ENCODE data around the gene MAGOH. TPM values are rescaled to one million over a fixed set of nuclear protein-coding genes. Genes with fewer than 3 reads are reported as not detected.
"Not testable (repeated sequence)": the region's sequence is repeated elsewhere in the genome, so short reads cannot be mapped to it uniquely, and the experiment has no call there.

Gene MAGOH
- polyA plus RNA-seq = 10 to 100 TPM; 27.9 to 72.1 (median 59.8) TPM

DNA sequence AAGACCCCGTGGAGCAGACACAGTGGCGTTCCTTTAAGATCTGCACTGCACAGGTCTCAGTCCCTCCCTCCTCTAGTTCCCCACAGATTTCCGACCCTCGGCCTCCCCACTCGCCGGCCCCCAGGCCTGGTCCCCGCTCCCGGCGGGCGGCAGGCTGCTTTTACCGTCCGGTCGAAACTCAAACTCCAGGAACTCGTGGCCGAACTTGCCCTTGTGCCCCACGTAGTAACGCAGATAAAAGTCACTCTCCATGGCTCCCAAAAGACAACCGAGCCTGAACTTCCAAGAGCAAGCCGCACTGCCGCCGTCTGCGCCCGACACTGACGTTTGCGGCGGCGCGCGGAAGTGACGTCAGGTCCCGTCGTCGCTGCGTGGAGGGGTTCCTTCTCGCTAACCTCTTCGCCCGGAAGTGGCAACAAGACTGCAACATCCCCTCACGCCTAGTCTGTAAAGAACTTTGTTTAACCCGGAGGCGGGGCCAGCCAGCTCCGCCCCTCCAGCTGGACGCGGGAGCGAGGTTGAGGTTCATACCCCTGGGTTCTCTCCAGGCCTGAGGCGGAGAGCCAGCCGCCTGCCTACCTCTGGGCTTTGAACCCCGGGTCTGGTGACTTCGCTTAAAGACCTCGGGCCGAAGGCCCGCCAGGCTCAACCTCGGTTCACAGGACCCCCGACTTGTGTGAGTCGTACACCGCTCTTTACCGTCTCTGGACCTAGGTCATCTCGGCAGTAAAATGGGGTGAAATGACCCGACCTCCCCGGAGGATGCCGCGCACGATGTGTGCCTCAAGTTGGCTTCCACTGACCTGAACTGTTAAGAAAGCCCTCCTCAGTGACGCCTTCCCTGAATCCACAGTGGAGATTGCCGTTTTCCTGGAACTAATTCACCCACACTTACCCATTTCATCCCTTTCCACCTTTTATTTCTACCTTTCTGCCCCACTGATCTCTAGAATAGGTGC is at the start of gene MAGOH:
Gene MAGOH (minus strand): TSS at position 322 of the 959 bp plus-strand sequence. CDS start 70 bp downstream, at position 252.
- 4 to 8% (median 4%) methylated on average over 64 of the region's 64 CpGs for WGBS, 3 donors

DNA sequence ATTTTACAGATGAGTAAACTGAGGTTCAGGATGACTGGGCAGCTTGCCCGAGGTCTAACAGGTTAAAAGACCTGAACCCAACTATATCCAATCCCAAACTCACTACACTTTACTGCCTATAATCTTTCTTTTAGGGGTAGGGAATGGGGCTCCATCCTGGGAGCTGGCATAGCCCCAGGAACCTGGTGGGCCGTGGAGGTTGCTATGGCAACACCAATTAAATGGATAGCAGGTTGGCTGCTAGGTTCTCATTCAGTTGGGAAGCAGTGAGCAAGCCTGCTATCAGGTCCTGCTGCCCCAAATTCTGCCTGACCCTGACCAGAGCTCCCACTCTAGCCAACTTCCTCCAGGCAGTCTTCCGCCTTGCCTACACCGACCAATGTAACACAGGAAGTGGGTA is 48.6 kb upstream of the MAGOH start:
- 63 to 83% (median 70%) methylated on average over 4 of the region's 4 CpGs for WGBS, 3 donors
- no peak overlapping the region for H3K27ac ChIP-seq (ENCODE audit: low read depth, low read length)

More for the DNA sequence above, at the start of gene MAGOH:
- no peak within 1 kb of the TSS for H3K27ac ChIP-seq (ENCODE audit: low read depth, low read length)

GRCh38 chr1:53285969-53286760 is 47.8 kb upstream of the MAGOH start:
- WGBS, 3 donors = 74 to 75% (median 74%) methylated on average over 8 of the region's 8 CpGs
- no peak overlapping the region for H3K27ac ChIP-seq (ENCODE audit: low read depth, low read length)

DNA sequence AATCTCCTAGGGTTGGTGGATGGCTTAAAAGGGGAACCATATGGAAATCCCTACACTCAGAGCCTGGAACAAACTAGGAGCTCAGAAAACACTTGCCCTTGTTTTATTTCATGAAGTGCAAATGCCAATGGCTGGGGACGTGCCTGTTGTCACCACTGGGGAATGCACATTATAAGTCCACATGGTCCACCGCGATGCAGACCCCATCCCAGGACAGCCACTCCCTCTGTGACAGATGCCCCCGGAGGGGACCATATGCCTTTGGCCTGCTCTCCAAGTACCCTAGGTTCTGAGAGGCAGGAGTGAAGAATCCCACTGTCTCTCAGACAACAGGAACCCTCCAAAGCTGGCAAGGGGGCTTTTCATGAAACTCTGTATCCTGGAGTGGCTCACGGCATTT is 47.2 kb upstream of the MAGOH start:
- WGBS, 3 donors = 73 to 91% (median 81%) methylated on average over 5 of the region's 5 CpGs
- H3K27ac ChIP-seq (ENCODE audit: low read depth, low read length) = no peak overlapping the region

DNA sequence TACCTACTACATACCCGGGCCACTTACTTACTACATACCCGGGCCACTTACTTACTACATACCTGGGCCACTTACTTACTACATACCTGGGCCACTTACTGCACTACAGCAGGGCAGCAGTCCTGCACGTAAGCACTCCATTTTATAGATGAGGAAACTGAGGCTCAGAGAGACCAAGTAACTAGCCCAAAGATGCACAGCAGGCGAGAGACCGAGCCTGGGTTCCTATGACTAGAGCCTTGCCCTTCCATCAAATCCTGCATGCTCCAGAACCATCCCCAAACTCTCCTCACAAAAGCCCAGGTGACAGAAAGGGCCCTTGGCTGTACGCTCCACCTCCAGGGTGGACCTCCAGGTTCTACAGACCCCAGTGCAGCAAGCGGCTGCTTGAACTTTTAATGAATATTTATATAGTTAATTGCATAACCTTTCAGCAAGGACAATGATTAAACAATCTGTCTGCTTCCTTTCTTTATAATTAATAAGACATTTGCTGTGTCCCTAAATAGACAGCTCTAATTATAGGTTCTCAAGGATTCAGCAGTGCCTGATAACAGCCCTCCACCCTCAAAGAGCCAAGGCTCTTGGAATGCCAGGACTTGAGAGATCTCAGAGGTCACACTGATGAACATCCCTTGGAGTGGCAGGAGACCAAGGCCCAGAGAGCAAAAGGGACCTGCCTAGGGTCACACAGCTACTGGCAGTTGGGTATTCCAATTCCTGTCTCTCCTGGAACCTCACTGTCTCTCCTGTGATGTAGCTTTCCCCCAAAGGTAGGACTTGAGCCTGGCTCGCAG is 46.1 kb upstream of the MAGOH start:
- WGBS, 3 donors = 94 to 98% (median 96%) methylated on average over 8 of the region's 8 CpGs
- H3K27ac ChIP-seq (ENCODE audit: low read depth, low read length) = no peak overlapping the region

- 84 to 96% (median 90%) methylated on average over 12 of the region's 12 CpGs for WGBS, 3 donors
- H3K27ac ChIP-seq (ENCODE audit: low read depth, low read length) = not testable (repeated sequence)
Observed at GRCh38 chr1:53283156-53283555, 44.8 kb upstream of the MAGOH start.

DNA sequence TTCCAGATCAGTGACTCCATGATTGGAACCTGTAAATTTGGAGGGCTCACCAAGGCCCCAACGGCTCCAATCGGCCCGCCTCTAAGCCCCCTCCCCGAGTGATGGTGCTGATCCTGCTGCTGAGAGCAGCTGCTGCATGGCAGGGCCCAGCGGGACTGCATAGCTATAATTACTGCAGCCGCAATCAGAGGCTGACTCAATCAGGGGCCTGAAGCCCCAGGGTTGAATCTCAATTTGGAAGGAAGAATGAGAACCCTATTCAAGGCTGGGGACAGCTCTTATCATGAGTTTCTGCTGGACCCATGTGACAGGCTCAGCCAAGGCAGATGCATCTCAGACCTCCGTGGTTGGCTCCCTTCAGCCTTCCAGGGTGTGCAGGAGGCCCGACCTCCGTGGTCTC is 42.8 kb upstream of the MAGOH start:
- H3K27ac ChIP-seq (ENCODE audit: low read depth, low read length) = no peak overlapping the region
- WGBS, 3 donors = 86 to 90% (median 87%) methylated on average over 9 of the region's 9 CpGs

DNA sequence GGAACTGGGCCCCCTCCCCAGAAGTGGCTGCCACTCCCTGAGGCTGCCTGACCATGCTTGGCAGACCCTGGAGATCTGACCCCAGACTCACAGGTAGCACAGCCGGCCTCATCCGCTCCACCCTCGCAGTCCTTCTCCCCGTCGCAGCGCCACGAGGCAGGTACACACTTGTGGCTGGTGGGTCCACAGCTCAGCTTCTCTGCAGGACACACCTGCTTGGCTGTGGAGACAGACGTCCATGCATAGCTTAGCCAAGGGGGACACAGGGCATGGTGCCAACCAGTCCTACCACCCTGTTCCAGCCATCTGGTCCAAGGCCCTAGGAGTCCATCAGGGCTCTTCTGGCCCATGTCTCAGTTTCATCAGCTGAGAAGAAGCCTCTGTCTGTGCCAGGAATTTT is 42.2 kb upstream of the MAGOH start:
- 90 to 94% (median 91%) methylated on average over 8 of the region's 8 CpGs for WGBS, 3 donors
- H3K27ac ChIP-seq (ENCODE audit: low read depth, low read length) = no peak overlapping the region

- H3K27ac ChIP-seq (ENCODE audit: low read depth, low read length) = no peak overlapping the region
- 83 to 84% (median 84%) methylated on average over 14 of the region's 14 CpGs for WGBS, 3 donors
Observed at GRCh38 chr1:53279296-53280200, 41.2 kb upstream of the MAGOH start.

DNA sequence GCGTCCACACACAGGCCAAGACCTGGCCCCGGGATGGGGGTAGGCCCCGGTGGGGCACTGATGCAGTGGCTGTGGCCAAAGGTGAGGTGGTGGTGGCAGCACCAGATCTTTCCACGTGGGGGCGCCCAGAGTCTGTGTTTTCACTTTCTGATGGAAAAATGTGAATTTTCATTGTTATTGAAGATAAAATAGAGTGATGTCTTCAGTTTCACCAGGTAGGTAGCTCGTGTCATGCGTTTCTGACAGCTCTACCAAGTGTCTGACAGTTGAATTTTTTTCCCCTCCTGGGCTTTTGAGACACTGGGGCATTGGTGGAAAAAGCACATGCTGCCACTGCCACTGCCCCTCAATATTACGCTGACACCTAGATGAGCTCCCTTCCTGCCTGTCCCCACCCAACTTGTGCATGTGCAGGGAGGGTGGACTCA is 40.0 kb upstream of the MAGOH start:
- H3K27ac ChIP-seq (ENCODE audit: low read depth, low read length) = no peak overlapping the region
- WGBS, 3 donors = 14 to 18% (median 18%) methylated on average over 7 to 8 of the region's 8 CpGs

GRCh38 chr1:53277326-53277725 is 39.0 kb upstream of the MAGOH start:
- H3K27ac ChIP-seq (ENCODE audit: low read depth, low read length) = no peak overlapping the region
- WGBS, 3 donors = 92 to 97% (median 94%) methylated on average over 5 of the region's 5 CpGs

GRCh38 chr1:53276902-53277281 is 38.6 kb upstream of the MAGOH start:
- 82 to 88% (median 87%) methylated on average over 46 of the region's 46 CpGs for WGBS, 3 donors
- no peak overlapping the region for H3K27ac ChIP-seq (ENCODE audit: low read depth, low read length)

GRCh38 chr1:53276153-53276901 is 38.0 kb upstream of the MAGOH start:
- H3K27ac ChIP-seq (ENCODE audit: low read depth, low read length) = no peak overlapping the region
- 83 to 93% (median 90%) methylated on average over 43 to 48 of the region's 48 CpGs for WGBS, 3 donors

DNA sequence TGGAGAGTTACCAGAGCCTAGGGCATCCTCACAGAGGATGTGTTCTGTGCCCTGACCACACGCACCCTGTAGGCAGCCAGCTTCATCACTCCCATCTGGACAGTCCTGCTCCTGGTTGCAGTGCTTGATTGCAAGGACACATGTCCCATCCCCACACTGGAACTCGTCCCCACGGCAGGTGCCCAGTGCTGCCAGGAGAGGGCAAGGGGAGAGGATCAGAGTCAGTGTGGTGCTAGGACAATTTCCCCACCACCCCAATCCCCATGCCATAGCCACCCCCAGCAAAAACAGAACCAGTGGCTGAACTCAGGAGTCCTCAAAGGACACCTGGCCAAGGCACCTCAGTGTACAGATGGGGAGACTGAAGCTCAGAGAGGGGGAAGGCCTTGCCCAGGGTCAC is 37.2 kb upstream of the MAGOH start:
- 91 to 95% (median 93%) methylated on average over 3 of the region's 3 CpGs for WGBS, 3 donors
- no peak overlapping the region for H3K27ac ChIP-seq (ENCODE audit: low read depth, low read length)

DNA sequence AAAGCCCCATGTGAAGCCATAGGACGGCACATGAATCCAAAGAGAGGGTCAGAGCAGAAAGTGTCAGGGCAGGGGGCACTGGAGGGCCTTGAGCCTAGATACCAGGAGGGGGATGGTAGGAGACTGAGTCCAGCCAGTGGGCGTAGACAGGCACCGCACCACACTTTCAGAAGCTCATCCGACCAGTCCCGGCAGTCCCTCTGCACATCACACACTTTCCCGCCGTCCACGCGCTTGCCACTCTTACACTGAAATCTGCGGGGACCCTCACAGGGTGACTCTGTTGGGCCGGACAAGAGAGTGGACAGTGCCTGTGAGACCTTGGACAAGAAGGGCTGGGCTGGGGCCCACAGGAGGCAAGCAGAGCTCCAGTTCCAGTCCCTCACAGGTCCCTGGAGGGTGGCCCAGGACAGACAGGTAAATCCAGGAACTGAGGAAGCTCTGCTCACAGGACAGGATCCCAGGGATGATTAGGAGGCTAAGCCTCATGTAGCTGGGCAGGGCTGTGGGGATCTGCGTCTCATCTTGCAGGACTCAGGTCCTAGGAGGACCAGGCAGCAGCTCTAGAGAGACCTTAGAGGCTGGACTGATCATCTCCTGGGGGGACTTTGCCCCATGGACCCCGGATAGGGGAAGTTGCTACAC is 36.3 kb upstream of the MAGOH start:
- 87 to 94% (median 94%) methylated on average over 13 of the region's 13 CpGs for WGBS, 3 donors
- no peak overlapping the region for H3K27ac ChIP-seq (ENCODE audit: low read depth, low read length)

GRCh38 chr1:53274026-53274425 is 35.7 kb upstream of the MAGOH start:
- H3K27ac ChIP-seq (ENCODE audit: low read depth, low read length) = no peak overlapping the region
- 83 to 95% (median 92%) methylated on average over 4 of the region's 4 CpGs for WGBS, 3 donors
